Mammary epithelial cell (primary cell): ENCODE measurements around the gene LZTS3.

Experiments used
- CTCF ChIP-seq, 2 donors: IDR thresholded peaks in 1 of 2; conservative IDR thresholded peaks in 1 of 2; 2 replicates each; pipeline ENCODE4 v1.5.1; 2011 to 2012; ENCODE audit warnings: inconsistent platforms in 2 of 2, low read length in 2 of 2, mild to moderate bottlenecking in 2 of 2, control low read depth in 1 of 2, low read depth in 1 of 2; ENCODE audit not compliant: insufficient read depth in 1 of 2; ENCODE audit errors: extremely low read depth in 1 of 2
- EZH2 ChIP-seq: IDR thresholded peaks from 2 replicates; pipeline ENCODE4 v1.6.1; 2012; ENCODE audit warnings: low read length, inconsistent platforms, borderline replicate concordance

- TF ChIP-seq CTCF (conservative IDR thresholded peaks at IDR 0.05 in 1 of 2, IDR thresholded peaks at IDR 0.05 in 1 of 2; ENCODE audit: extremely low read depth in 1 of 2, insufficient read depth in 1 of 2, low read depth in 1 of 2, low read length in 2 of 2) (no peak), EZH2 (no peak)
These were observed 52.0 kb downstream of the LZTS3 start for GRCh38 chr20:3121271-3121911.
